Esophagus squamous epithelium (tissue), 4 donors: Measurements from ENCODE around the gene OR6T1.

Experiments
- POLR2A ChIP-seq, 4 donors: fragments of 450-650 bp; IDR thresholded peaks; one replicate each; pipeline ENCODE4 v1.6.1; 2017; ENCODE audit warnings: antibody characterized with exemption in 4 of 4, mild to moderate bottlenecking in 4 of 4, moderate library complexity in 3 of 4
- TF ChIP-seq, protein P1 (sequence below), 6 experiments: fragments of 450-650 bp in 4 of 6; fragments of 200-600 bp in 2 of 6; sonication (generic) in 2 of 6; IDR thresholded peaks; one replicate each; pipeline ENCODE4 v1.5.1; 2016 to 2019; ENCODE audit warnings: antibody characterized with exemption in 6 of 6, mild to moderate bottlenecking in 4 of 6, moderate library complexity in 4 of 6

DNA sequence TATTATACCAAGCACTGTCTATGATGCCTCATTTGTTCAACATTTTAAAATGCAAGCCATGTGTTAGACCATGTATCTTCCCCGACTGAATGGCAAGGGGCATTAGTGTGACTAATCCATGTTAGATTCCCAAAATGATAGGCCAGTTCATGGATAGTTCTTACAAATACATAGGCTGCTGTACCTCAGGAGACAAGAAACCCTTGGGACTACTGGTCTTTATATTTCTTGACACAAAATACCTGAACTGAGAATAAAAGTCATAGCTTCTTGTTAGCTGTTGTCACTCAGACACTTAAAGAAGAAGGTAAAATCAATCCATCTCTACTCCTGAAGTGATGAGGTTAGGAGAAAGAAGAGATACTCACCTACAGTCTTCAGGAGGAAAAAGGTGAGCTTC is 41.8 kb downstream of the OR6T1 start, which contains the start of gene OR8D4:
- TF ChIP-seq, protein P1, sequence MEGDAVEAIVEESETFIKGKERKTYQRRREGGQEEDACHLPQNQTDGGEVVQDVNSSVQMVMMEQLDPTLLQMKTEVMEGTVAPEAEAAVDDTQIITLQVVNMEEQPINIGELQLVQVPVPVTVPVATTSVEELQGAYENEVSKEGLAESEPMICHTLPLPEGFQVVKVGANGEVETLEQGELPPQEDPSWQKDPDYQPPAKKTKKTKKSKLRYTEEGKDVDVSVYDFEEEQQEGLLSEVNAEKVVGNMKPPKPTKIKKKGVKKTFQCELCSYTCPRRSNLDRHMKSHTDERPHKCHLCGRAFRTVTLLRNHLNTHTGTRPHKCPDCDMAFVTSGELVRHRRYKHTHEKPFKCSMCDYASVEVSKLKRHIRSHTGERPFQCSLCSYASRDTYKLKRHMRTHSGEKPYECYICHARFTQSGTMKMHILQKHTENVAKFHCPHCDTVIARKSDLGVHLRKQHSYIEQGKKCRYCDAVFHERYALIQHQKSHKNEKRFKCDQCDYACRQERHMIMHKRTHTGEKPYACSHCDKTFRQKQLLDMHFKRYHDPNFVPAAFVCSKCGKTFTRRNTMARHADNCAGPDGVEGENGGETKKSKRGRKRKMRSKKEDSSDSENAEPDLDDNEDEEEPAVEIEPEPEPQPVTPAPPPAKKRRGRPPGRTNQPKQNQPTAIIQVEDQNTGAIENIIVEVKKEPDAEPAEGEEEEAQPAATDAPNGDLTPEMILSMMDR (IDR thresholded peaks at IDR 0.05) = no peak
- TF ChIP-seq POLR2A (IDR thresholded peaks at IDR 0.05) = no peak
